Transverse colon (tissue), 3 donors: ENCODE results near the gene CTSF.
"Not testable (repeated sequence)": the region's sequence is repeated elsewhere in the genome, so short reads cannot be mapped to it uniquely, and the experiment has no call there.

Experiments used
- POLR2A ChIP-seq: fragments of 450-650 bp; IDR thresholded peaks from one replicate; pipeline ENCODE4 v1.6.1; 2016; ENCODE audit warnings: antibody characterized with exemption, mild to moderate bottlenecking, moderate library complexity
- TF ChIP-seq, protein P1 (sequence below), 5 experiments: fragments of 200-600 bp in 3 of 5; fragments of 450-650 bp in 2 of 5; sonication (generic) in 3 of 5; IDR thresholded peaks; 1 replicate in 2 of 5; 2 replicates in 3 of 5; pipeline ENCODE4 v1.5.1; 2016 to 2017; ENCODE audit warnings: antibody characterized with exemption in 5 of 5, inconsistent platforms in 3 of 5, mild to moderate bottlenecking in 2 of 5, moderate library complexity in 1 of 5

DNA sequence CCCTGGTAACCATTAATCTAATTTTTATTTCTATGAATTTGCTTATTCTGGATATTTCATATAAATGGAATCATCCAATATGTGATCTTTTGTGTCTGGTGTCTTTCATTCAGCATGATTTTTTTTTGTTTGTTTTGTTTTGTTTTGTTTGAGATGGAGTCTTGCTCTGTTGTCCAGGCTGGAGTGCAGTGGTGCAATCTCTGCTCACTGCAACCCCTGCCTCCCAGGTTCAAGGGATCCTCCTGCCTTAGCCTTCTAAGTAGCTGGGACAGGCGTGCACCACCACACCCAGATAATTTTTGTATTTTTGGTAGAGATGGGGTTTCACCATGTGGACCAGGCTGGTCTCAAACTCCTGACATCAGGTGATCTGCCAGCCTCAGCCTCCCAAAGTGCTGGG, 17.0 kb upstream of the CTSF start:
- TF ChIP-seq, protein P1, sequence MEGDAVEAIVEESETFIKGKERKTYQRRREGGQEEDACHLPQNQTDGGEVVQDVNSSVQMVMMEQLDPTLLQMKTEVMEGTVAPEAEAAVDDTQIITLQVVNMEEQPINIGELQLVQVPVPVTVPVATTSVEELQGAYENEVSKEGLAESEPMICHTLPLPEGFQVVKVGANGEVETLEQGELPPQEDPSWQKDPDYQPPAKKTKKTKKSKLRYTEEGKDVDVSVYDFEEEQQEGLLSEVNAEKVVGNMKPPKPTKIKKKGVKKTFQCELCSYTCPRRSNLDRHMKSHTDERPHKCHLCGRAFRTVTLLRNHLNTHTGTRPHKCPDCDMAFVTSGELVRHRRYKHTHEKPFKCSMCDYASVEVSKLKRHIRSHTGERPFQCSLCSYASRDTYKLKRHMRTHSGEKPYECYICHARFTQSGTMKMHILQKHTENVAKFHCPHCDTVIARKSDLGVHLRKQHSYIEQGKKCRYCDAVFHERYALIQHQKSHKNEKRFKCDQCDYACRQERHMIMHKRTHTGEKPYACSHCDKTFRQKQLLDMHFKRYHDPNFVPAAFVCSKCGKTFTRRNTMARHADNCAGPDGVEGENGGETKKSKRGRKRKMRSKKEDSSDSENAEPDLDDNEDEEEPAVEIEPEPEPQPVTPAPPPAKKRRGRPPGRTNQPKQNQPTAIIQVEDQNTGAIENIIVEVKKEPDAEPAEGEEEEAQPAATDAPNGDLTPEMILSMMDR (IDR thresholded peaks at IDR 0.05), result not testable (repeated sequence)
- TF ChIP-seq POLR2A, result not testable (repeated sequence)
